ENCODE data around the gene CACNA2D3.

DNA sequence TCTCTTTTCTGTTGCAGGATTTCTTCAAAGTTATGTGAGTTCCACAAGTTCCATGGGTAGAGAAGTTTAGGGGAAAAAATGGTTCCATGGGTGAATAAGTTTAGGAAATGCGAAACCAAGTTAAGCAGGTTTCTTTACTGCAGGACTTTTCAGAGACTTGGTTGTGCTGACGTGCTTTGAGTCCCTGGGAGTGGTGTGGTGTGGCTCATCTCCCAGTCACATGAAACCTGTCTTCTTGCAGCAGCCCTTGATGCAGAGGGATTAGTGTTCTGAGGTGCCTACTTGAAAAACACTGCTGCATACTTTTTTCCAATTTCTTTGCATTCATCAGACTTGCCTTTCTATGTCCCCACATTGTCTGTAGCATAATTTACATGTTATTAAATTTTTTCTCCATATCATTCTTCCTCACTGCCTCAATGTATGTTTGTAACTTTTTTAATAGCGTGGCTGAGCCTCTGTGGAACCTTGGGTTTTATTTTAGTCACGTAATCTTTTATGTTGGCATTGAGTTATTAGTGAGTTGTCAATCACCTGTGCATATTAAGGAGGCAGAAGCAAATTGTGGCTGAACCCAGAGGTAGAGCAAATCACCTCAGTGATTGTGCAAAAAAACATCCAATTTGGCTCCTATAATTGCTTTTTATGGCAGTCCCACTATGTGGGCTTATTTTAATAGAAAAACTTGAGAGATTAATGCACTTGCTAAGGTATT lies 115.6 kb downstream of the CACNA2D3 start:
- TF ChIP-seq, protein P1, sequence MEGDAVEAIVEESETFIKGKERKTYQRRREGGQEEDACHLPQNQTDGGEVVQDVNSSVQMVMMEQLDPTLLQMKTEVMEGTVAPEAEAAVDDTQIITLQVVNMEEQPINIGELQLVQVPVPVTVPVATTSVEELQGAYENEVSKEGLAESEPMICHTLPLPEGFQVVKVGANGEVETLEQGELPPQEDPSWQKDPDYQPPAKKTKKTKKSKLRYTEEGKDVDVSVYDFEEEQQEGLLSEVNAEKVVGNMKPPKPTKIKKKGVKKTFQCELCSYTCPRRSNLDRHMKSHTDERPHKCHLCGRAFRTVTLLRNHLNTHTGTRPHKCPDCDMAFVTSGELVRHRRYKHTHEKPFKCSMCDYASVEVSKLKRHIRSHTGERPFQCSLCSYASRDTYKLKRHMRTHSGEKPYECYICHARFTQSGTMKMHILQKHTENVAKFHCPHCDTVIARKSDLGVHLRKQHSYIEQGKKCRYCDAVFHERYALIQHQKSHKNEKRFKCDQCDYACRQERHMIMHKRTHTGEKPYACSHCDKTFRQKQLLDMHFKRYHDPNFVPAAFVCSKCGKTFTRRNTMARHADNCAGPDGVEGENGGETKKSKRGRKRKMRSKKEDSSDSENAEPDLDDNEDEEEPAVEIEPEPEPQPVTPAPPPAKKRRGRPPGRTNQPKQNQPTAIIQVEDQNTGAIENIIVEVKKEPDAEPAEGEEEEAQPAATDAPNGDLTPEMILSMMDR (IDR thresholded peaks at IDR 0.05) = no peak
- TF ChIP-seq POLR2A (IDR thresholded peaks at IDR 0.05) = no peak

Data from lower leg skin (tissue), 3 donors.